DND-41 (cell line): ENCODE measurements around the gene CFAP410.

ENCODE experiments used
- ATAC-seq: fragments of 200-7000 bp; cut with Tn5 transposase; 3 replicates; pipeline ENCODE4 v1.9.1; 2021; ENCODE audit warnings: low read depth; ENCODE audit not compliant: insufficient read depth
- DNase-seq: peaks from one replicate; pipeline ENCODE4 v3.0.0-alpha.2; 2020
- H2AFZ ChIP-seq: 2 replicates; pipeline ENCODE4 v1.6.0; 2012; ENCODE audit warnings: low read depth, low read length
- H3K27ac ChIP-seq: 2 replicates; pipeline ENCODE4 v1.5.1; 2012; ENCODE audit warnings: low read length, inconsistent platforms
- H3K27me3 ChIP-seq: fragments of 200-600 bp; sonication (generic); 2 replicates; pipeline ENCODE4 v1.6.0; 2012; ENCODE audit warnings: low read length, mild to moderate bottlenecking, inconsistent platforms; ENCODE audit not compliant: insufficient read depth, poor library complexity
- H3K36me3 ChIP-seq: 2 replicates; pipeline ENCODE4 v1.5.1; 2012; ENCODE audit warnings: low read length, inconsistent platforms; ENCODE audit not compliant: insufficient read depth
- H3K4me1 ChIP-seq: 2 replicates; pipeline ENCODE4 v1.5.1; 2012; ENCODE audit warnings: mild to moderate bottlenecking, low read length; ENCODE audit not compliant: insufficient read depth
- H3K4me2 ChIP-seq: 2 replicates; pipeline ENCODE4 v1.6.0; 2012; ENCODE audit warnings: mild to moderate bottlenecking, moderate library complexity, low read length, inconsistent platforms; ENCODE audit not compliant: insufficient read depth
- H3K4me3 ChIP-seq, 2 experiments: fragments of 200-600 bp in 1 of 2; shearing (Covaris generic) in 1 of 2; 2 replicates each; pipeline ENCODE4 v1.5.1; 2012 to 2016; ENCODE audit warnings: inconsistent platforms in 2 of 2, low read length in 2 of 2, mild to moderate bottlenecking in 2 of 2, low read depth in 1 of 2, moderate library complexity in 1 of 2
- H3K79me2 ChIP-seq: 2 replicates; pipeline ENCODE4 v1.6.0; 2012; ENCODE audit warnings: low read length, inconsistent platforms; ENCODE audit not compliant: insufficient read depth
- H3K9ac ChIP-seq: 2 replicates; pipeline ENCODE4 v1.6.0; 2012; ENCODE audit warnings: low read depth, mild to moderate bottlenecking, inconsistent platforms, low read length, moderate library complexity
- H3K9me3 ChIP-seq: 2 replicates; pipeline ENCODE4 v1.5.1; 2012; ENCODE audit warnings: low read length, moderate library complexity, mild to moderate bottlenecking, inconsistent platforms; ENCODE audit not compliant: insufficient read depth, severe bottlenecking
- H4K20me1 ChIP-seq: 2 replicates; pipeline ENCODE4 v1.6.0; 2012; ENCODE audit warnings: low read length; ENCODE audit not compliant: insufficient read depth
- EZH2 ChIP-seq: IDR thresholded peaks from 3 replicates; pipeline ENCODE4 v1.6.1; 2012; ENCODE audit warnings: borderline replicate concordance, low read depth, mild to moderate bottlenecking, moderate library complexity, low read length, inconsistent platforms; ENCODE audit not compliant: severe bottlenecking
- TF ChIP-seq, protein P1 (sequence below): IDR thresholded peaks from 2 replicates; pipeline ENCODE4 v1.5.1; 2012; ENCODE audit warnings: borderline replicate concordance, low read length, moderate library complexity, mild to moderate bottlenecking; ENCODE audit not compliant: poor library complexity, severe bottlenecking; ENCODE audit errors: extremely low read depth

The CFAP410 gene

GRCh38 chr21:44381874-44382273 is 42.7 kb upstream of the CFAP410 start:
- ATAC-seq: no peak
- H3K9me3 ChIP-seq: no peaks in the 10 kb centered on the region

GRCh38 chr21:44380876-44381275 is 41.7 kb upstream of the CFAP410 start:
- TF ChIP-seq EZH2: no peak
- TF ChIP-seq, protein P1, sequence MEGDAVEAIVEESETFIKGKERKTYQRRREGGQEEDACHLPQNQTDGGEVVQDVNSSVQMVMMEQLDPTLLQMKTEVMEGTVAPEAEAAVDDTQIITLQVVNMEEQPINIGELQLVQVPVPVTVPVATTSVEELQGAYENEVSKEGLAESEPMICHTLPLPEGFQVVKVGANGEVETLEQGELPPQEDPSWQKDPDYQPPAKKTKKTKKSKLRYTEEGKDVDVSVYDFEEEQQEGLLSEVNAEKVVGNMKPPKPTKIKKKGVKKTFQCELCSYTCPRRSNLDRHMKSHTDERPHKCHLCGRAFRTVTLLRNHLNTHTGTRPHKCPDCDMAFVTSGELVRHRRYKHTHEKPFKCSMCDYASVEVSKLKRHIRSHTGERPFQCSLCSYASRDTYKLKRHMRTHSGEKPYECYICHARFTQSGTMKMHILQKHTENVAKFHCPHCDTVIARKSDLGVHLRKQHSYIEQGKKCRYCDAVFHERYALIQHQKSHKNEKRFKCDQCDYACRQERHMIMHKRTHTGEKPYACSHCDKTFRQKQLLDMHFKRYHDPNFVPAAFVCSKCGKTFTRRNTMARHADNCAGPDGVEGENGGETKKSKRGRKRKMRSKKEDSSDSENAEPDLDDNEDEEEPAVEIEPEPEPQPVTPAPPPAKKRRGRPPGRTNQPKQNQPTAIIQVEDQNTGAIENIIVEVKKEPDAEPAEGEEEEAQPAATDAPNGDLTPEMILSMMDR: no peak
- no peaks in the 10 kb centered on the region for H3K27me3 ChIP-seq
- H3K36me3 ChIP-seq: no peaks in the 10 kb centered on the region
- H3K9me3 ChIP-seq: no peaks in the 10 kb centered on the region
- no peak overlapping the region for H2AFZ ChIP-seq
- no peak overlapping the region for H3K4me2 ChIP-seq
- H3K4me1 ChIP-seq: no peaks in the 10 kb centered on the region
- DNase-seq (no peak), ATAC-seq (no peak)
- no peak overlapping the region for H3K9ac ChIP-seq
- no peaks in the 10 kb centered on the region for H3K79me2 ChIP-seq
- H3K27ac ChIP-seq: no peak overlapping the region
- H4K20me1 ChIP-seq: no peaks in the 10 kb centered on the region
- H3K4me3 ChIP-seq: no peak overlapping the region

More at GRCh38 chr21:44381874-44382273, 42.7 kb upstream of the CFAP410 start:
- H3K79me2 ChIP-seq: no peaks in the 10 kb centered on the region
- no peak overlapping the region for H3K4me3 ChIP-seq
- H3K27ac ChIP-seq: no peak overlapping the region
- H4K20me1 ChIP-seq: no peaks in the 10 kb centered on the region
- DNase-seq: no peak
- no peaks in the 10 kb centered on the region for H3K36me3 ChIP-seq
- no peaks in the 10 kb centered on the region for H3K4me1 ChIP-seq
- no peaks in the 10 kb centered on the region for H3K27me3 ChIP-seq
- no peak overlapping the region for H3K9ac ChIP-seq
- H2AFZ ChIP-seq: no peak overlapping the region
- TF ChIP-seq EZH2: no peak
- TF ChIP-seq, protein P1: no peak
- no peak overlapping the region for H3K4me2 ChIP-seq

DNA sequence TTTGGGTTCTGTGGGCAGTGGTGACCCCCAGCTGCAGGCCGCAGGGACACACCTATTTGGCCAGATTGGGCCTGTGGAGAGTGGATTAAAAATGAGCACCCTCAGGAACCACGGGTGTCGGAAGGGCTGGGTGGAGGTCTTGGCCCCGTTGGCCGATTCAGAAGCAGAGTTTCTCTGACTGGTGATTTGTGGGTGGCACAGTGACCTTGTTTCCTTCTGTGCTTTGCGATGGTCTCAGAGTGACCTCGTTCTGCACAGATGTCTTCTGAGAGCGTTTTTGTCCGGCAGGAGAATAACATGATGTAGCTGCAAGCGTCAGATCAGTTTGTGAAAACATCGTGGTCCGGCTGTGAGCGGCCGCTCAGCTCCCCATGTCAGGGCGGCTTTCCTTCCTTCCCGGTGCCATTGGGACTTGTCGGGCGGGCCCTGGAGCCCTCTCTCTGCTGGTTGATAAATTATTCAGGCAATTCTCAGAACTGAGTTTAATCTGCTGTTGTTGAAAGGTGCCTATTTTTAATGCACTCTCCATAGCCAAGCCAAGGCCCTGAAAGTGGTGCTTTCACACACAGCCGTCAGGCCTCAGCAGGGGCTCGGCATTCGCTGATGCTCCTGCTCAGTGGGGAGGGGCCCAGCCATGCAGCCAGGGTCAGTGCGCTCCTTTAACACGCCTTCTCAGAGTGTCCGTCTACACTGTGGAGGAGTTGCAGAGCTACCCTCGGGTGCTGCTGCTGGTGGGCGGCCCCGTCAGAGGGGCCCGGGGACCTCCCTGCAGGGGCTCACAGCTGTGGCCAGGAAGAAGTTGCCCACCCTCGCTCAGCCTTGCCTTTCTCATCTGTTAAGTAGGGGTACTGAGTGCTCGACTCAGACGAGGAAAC is 41.0 kb upstream of the CFAP410 start:
- no peak overlapping the region for H3K4me3 ChIP-seq
- no peak overlapping the region for H3K9ac ChIP-seq
- no peaks in the 10 kb centered on the region for H3K4me1 ChIP-seq
- no peak overlapping the region for H2AFZ ChIP-seq
- no peaks in the 10 kb centered on the region for H3K27me3 ChIP-seq
- no peak overlapping the region for H3K27ac ChIP-seq
- DNase-seq (no peak), ATAC-seq (no peak)
- no peaks in the 10 kb centered on the region for H3K36me3 ChIP-seq
- no peaks in the 10 kb centered on the region for H4K20me1 ChIP-seq
- TF ChIP-seq, protein P1: no peak
- no peak for TF ChIP-seq EZH2
- no peak overlapping the region for H3K4me2 ChIP-seq
- H3K9me3 ChIP-seq: no peaks in the 10 kb centered on the region
- no peaks in the 10 kb centered on the region for H3K79me2 ChIP-seq
